Activated CD8-positive, alpha-beta memory T cell treated with anti-CD3 and anti-CD28 coated beads, Interleukin-2, amount 10 ng/mL, durations not matched to agents 7 days and 5 days (primary cell): ENCODE results near the gene MAP7. TPM values are rescaled to one million over a fixed set of nuclear protein-coding genes. Genes with fewer than 3 reads are reported as not detected.
"Not testable (repeated sequence)": the region's sequence is repeated elsewhere in the genome, so short reads cannot be mapped to it uniquely, and the experiment has no call there.

Experiments used
- ATAC-seq: fragments of 150-1000 bp; cut with Tn5 transposase; one replicate; pipeline ENCODE4 v1.10.0; 2021; ENCODE audit warnings: moderate library complexity
- CTCF ChIA-PET: fragments of 350-600 bp; sonication (Branson Sonifier 250); formaldehyde crosslinking; loops from one replicate; lab custom pipeline; 2021; ENCODE audit warnings: antibody characterized with exemption; lab: Charles Lee
- DNase-seq: peaks from one replicate; pipeline ENCODE4 v3.0.0-alpha.2; 2020
- H3K27ac Mint-ChIP-seq: one replicate; pipeline ENCODE4 v1.8.0; 2021; ENCODE audit warnings: mild to moderate bottlenecking, mixed read lengths
- H3K27me3 Mint-ChIP-seq: one replicate; pipeline ENCODE4 v1.8.0; 2021; ENCODE audit warnings: mixed read lengths
- H3K36me3 Mint-ChIP-seq: one replicate; pipeline ENCODE4 v1.8.0; 2021; ENCODE audit warnings: mild to moderate bottlenecking, mixed read lengths
- H3K4me1 Mint-ChIP-seq: one replicate; pipeline ENCODE4 v1.8.0; 2021; ENCODE audit warnings: mixed read lengths
- H3K4me3 Mint-ChIP-seq: one replicate; pipeline ENCODE4 v1.8.0; 2021; ENCODE audit warnings: mild to moderate bottlenecking, moderate library complexity, mixed read lengths
- H3K9me3 Mint-ChIP-seq: one replicate; pipeline ENCODE4 v1.8.0; 2022; ENCODE audit warnings: low read depth, mixed read lengths
- total RNA-seq, 2 experiments: library from RNA; stranded (reverse); gene quantifications; one replicate each; pipeline ENCODE4 v1.2.3, GENCODE V29; 2021

MAP7 gene
- total RNA-seq, 2 experiments from 2014 or later: 0.29 to 0.59 TPM

DNA sequence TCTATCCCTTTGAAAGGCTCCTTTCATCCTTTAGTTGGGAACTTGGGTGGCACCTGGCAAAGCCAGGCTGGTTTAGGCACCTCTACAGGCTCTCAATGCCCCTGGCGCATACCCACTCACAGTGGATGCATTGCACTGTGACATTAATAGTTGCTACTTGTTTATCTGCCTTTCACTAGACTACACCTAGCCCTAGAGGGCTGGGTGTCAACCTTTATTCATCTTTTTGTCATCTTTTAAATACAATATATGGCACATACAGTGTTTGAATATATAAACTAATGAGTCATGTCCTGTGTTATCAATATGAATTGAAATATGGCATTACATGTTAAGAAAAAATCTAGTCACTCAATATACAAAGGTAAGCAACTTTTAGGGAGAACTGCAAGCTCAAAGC is 140.6 kb downstream of the MAP7 start:
- no peak for ATAC-seq
- CTCF ChIA-PET: no interaction called here

GRCh38 chr6:136408204-136408603 is 142.0 kb downstream of the MAP7 start:
- DNase-seq: no peak
- no peak overlapping the region for H3K4me3 Mint-ChIP-seq
- no peaks in the 10 kb centered on the region for H3K9me3 Mint-ChIP-seq
- no peaks in the 10 kb centered on the region for H3K36me3 Mint-ChIP-seq
- no peak for ATAC-seq
- CTCF ChIA-PET: no interaction called here
- no peak overlapping the region for H3K27ac Mint-ChIP-seq
- peaks cover 26% of the 10 kb centered on the region for H3K27me3 Mint-ChIP-seq
- peaks cover 8% of the 10 kb centered on the region for H3K4me1 Mint-ChIP-seq

More for the DNA sequence above, 140.6 kb downstream of the MAP7 start:
- H3K4me1 Mint-ChIP-seq: peaks cover 8% of the 10 kb centered on the region
- H3K36me3 Mint-ChIP-seq: no peaks in the 10 kb centered on the region
- DNase-seq: no peak
- no peak overlapping the region for H3K4me3 Mint-ChIP-seq
- no peaks in the 10 kb centered on the region for H3K9me3 Mint-ChIP-seq
- no peak overlapping the region for H3K27ac Mint-ChIP-seq
- peaks cover 26% of the 10 kb centered on the region for H3K27me3 Mint-ChIP-seq

DNA sequence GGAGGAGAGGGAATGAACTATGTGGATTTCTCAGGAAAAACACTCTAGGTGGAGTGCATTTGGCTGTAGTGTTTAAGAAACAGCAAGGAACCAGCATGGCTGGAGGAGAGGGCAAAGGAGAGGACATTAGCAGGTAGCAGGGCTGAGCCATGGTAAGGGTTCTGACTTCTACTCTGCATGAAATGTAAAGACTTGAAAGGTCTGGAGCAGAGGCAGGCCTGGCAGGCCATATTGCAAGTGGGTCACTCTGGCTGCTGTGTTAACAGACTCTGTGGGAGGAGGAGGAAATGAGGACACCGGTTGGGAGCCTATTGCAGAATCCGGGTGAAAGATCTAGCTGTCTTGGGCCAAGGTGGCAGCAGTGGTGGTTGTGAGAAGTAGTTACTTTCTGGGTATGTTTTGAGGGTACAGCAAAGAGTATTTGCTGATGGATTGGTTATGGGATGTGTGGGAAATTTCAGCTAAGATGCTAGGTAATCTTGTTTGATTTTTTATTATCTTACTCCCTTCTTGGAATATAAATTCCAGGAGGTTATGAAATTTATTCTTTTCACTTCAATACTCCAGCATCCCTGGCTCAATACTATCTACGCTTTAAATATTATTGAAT is 144.7 kb downstream of the MAP7 start:
- no peaks in the 10 kb centered on the region for H3K9me3 Mint-ChIP-seq
- no peak for ATAC-seq
- no peak for DNase-seq
- no peaks in the 10 kb centered on the region for H3K36me3 Mint-ChIP-seq
- H3K4me3 Mint-ChIP-seq: no peak overlapping the region
- CTCF ChIA-PET: no interaction called here
- peaks cover 7% of the 10 kb centered on the region for H3K4me1 Mint-ChIP-seq
- H3K27me3 Mint-ChIP-seq: peaks cover 26% of the 10 kb centered on the region
- no peak overlapping the region for H3K27ac Mint-ChIP-seq

GRCh38 chr6:136404627-136405419 is 145.4 kb downstream of the MAP7 start:
- no peak for ATAC-seq
- H3K4me1 Mint-ChIP-seq: no peaks in the 10 kb centered on the region
- H3K9me3 Mint-ChIP-seq: no peaks in the 10 kb centered on the region
- CTCF ChIA-PET: no interaction called here
- no peak for DNase-seq
- no peak overlapping the region for H3K27ac Mint-ChIP-seq
- H3K36me3 Mint-ChIP-seq: no peaks in the 10 kb centered on the region
- H3K4me3 Mint-ChIP-seq: no peak overlapping the region
- peaks cover 26% of the 10 kb centered on the region for H3K27me3 Mint-ChIP-seq

DNA sequence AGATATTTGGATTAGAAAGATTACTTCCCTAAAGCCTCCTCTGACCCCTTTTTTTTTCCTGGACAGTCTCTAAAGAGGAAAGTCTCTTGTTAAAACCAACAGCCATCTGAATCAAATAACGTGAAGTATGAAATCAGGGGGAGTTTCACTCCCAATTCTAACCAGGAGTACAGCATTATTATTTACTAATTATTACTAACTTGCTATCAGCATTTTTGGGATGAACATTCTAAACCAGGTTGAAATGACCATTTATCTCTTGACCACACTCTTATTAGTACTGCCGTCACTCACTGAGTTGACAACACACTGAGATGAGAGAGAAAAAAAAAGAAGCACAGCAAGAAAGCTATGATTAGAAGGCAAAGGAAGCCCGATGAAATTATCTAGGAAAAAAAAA is 146.2 kb downstream of the MAP7 start:
- H3K27me3 Mint-ChIP-seq: peaks cover 26% of the 10 kb centered on the region
- ATAC-seq (no peak), DNase-seq (no peak)
- CTCF ChIA-PET: no interaction called here
- H3K36me3 Mint-ChIP-seq: no peaks in the 10 kb centered on the region
- no peak overlapping the region for H3K27ac Mint-ChIP-seq
- H3K4me1 Mint-ChIP-seq: no peaks in the 10 kb centered on the region
- H3K9me3 Mint-ChIP-seq: no peaks in the 10 kb centered on the region
- no peak overlapping the region for H3K4me3 Mint-ChIP-seq

DNA sequence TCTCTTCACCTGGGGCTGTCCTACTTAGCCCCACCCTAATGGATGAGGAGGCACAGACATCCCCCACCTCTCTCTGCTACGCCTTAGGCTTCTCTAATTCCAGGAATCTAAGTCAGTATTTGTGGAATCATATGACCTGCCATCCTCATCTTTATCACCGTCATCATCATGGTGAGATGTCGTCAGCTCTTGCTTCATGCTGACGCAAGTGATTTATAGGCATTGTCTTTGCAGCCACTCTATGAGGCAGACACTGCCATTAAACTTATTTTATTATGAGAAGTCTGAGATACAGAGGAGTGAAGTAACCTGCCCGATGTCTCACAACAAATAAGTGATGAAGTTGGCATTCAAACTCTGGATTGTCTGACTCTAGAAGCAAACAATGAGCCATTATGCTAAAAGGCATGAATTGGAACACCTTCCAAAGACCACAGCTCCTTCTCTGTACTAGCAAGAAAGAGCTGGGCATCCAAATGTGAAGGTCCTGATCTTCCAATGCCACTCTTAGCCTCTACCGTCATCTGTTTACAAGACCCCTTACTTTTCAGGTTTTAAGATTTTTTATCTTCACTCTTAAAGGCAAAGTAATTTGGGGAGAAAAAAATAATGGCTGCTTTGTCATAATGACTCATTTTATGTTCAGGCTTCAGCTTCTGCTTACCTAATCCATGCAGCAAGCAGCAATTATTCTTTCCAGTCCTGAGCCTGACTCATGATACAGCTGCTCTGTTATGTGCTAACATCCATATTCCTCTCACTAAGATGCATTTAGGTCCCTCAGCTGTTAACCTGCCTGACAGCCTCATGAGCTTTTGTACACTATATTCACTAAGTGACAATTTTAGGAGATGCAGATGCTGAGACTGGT is 146.9 kb downstream of the MAP7 start:
- H3K36me3 Mint-ChIP-seq: no peaks in the 10 kb centered on the region
- no peaks in the 10 kb centered on the region for H3K4me1 Mint-ChIP-seq
- no peaks in the 10 kb centered on the region for H3K9me3 Mint-ChIP-seq
- H3K27ac Mint-ChIP-seq: no peak overlapping the region
- H3K27me3 Mint-ChIP-seq: peaks cover 26% of the 10 kb centered on the region
- DNase-seq (no peak), ATAC-seq (no peak)
- CTCF ChIA-PET: no interaction called here
- H3K4me3 Mint-ChIP-seq: no peak overlapping the region

- CTCF ChIA-PET: no interaction called here
- H3K4me1 Mint-ChIP-seq: no peaks in the 10 kb centered on the region
- H3K36me3 Mint-ChIP-seq: no peaks in the 10 kb centered on the region
- H3K27ac Mint-ChIP-seq: no peak overlapping the region
- no peak overlapping the region for H3K4me3 Mint-ChIP-seq
- H3K9me3 Mint-ChIP-seq: no peaks in the 10 kb centered on the region
- no peak for ATAC-seq
- H3K27me3 Mint-ChIP-seq: peaks cover 12% of the 10 kb centered on the region
- no peak for DNase-seq
Measured at GRCh38 chr6:136401749-136402148, 148.5 kb downstream of the MAP7 start.

GRCh38 chr6:136401236-136401635 is 149.0 kb downstream of the MAP7 start:
- H3K4me1 Mint-ChIP-seq, ATAC-seq, H3K27ac Mint-ChIP-seq, CTCF ChIA-PET, H3K36me3 Mint-ChIP-seq, DNase-seq, H3K4me3 Mint-ChIP-seq, H3K9me3 Mint-ChIP-seq: not testable (repeated sequence)
- H3K27me3 Mint-ChIP-seq: peaks cover 10% of the 10 kb centered on the region

DNA sequence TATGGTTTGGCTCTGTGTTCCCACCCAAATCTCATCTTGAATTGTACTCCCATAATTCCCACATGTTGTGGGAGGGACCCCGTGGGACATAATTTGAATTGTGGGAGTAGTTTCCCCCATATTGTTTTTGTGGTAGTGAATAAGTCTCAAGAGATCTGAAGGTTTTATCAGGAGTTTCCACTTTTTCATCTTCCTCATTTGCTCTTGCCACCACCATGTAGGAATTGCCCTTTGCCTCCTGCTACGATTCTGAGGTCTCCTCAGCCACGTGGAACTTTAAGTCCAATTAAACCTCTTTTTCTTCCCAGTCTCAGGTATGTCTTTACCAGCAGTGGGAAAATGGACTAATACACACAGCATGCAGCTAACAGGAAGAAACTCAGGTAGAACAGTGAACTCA is 151.8 kb downstream of the MAP7 start:
- Mint-ChIP-seq H3K27me3 (peaks cover 3% of the 10 kb centered on the region), H3K4me1 (no peaks in the 10 kb centered on the region), H3K36me3 (no peaks in the 10 kb centered on the region), H3K4me3 (no peak overlapping the region), H3K27ac (no peak overlapping the region), H3K9me3 (no peaks in the 10 kb centered on the region)
- DNase-seq (no peak), ATAC-seq (no peak)
- CTCF ChIA-PET: no interaction called here

GRCh38 chr6:136396908-136397307 is 153.3 kb downstream of the MAP7 start:
- H3K27ac Mint-ChIP-seq: no peak overlapping the region
- no peak overlapping the region for H3K4me3 Mint-ChIP-seq
- ATAC-seq (no peak), DNase-seq (no peak)
- H3K9me3 Mint-ChIP-seq: no peaks in the 10 kb centered on the region
- H3K36me3 Mint-ChIP-seq: no peaks in the 10 kb centered on the region
- peaks cover 3% of the 10 kb centered on the region for H3K27me3 Mint-ChIP-seq
- CTCF ChIA-PET: no interaction called here
- H3K4me1 Mint-ChIP-seq: no peaks in the 10 kb centered on the region

- H3K27ac Mint-ChIP-seq, H3K4me3 Mint-ChIP-seq, ATAC-seq, H3K4me1 Mint-ChIP-seq, H3K27me3 Mint-ChIP-seq, H3K9me3 Mint-ChIP-seq, H3K36me3 Mint-ChIP-seq, CTCF ChIA-PET, DNase-seq: not testable (repeated sequence)
Measured at GRCh38 chr6:136390959-136391358, 159.3 kb downstream of the MAP7 start.

DNA sequence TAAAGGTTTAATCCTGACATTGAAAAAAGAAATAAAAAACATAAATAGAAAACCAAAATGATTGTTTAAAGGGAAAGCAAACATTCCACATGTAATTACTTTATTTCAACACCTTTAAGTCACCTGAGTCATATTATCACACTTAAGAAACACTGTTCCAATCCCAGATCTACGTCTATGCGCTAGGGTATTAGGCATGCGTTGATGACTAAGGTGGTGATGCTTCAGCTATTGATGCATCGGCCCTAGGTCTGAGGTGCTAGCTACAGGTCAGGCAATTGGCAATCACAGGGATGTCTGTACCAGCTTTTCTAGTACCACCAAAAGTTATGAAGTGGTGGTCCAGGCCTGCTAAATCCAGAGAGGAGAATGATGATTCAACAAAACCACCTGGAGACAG is 162.9 kb downstream of the MAP7 start:
- Mint-ChIP-seq H3K9me3 (no peaks in the 10 kb centered on the region), H3K27me3 (peaks cover 11% of the 10 kb centered on the region), H3K36me3 (no peaks in the 10 kb centered on the region), H3K4me3 (no peak overlapping the region), H3K27ac (no peak overlapping the region), H3K4me1 (no peaks in the 10 kb centered on the region)
- CTCF ChIA-PET: no interaction called here
- DNase-seq: no peak
- no peak for ATAC-seq

DNA sequence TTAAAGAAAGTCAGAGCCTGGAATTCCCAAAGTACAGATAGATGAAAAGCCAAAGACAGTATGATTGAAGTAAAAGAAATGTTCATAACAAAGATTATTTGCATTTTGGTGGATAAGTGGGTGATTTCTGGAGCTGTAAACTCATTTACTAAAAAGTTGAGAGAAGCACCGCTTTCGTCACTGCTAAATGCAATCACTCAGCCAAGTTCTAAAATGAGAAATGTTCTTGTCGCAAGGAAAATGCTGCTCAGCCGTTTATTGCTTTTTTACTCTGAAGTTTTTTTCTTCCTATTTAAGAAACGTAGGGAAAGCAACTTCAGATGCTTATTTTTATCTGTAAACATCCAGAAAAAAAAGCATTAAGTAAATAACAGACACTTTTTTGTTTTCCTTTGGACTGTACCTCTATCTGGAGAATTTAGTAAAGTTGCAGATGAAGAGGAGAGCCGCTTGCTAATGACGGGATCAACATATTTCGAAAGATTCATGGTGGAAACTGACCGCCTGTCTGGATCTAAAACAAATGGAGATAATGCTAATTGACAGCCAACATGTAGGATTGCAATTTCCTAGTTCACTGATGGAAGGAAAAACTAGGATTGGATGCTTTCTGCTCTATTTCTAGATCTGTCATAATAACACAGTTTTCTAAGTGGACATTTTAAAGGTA is 166.8 kb downstream of the MAP7 start:
- DNase-seq: no peak
- Mint-ChIP-seq H3K27me3 (peaks cover 7% of the 10 kb centered on the region), H3K4me1 (no peaks in the 10 kb centered on the region), H3K4me3 (no peak overlapping the region), H3K27ac (no peak overlapping the region), H3K36me3 (no peaks in the 10 kb centered on the region), H3K9me3 (no peaks in the 10 kb centered on the region)
- CTCF ChIA-PET: no interaction called here
- no peak for ATAC-seq
